ENCODE measurements around the gene ANK3. TPM values are rescaled to one million over a fixed set of nuclear protein-coding genes. Genes with fewer than 3 reads are reported as not detected.

ANK3 gene
- total and polyA plus RNA-seq, 2 experiments from 2014 or later, result 46.5 to 85.2 TPM

- Histone ChIP-seq H3K4me2 (no peak overlapping the region), H3K9me2 (ENCODE audit: insufficient read depth) (no peaks in the 10 kb centered on the region), H3K27ac (ENCODE audit: low read depth) (no peak overlapping the region), H3K36me3 (ENCODE audit: insufficient read depth) (no peaks in the 10 kb centered on the region), H3K27me3 (ENCODE audit: insufficient read depth) (no peaks in the 10 kb centered on the region), H4K20me1 (replicated peaks; ENCODE audit: insufficient read depth) (no peaks in the 10 kb centered on the region), H3K79me2 (replicated peaks; ENCODE audit: insufficient read depth) (no peaks in the 10 kb centered on the region), H3K4me3 (no peak overlapping the region), H3K4me1 (ENCODE audit: insufficient read depth) (no peaks in the 10 kb centered on the region), H2AFZ (no peak overlapping the region), H3F3A (replicated peaks; ENCODE audit: low read depth) (no peaks in the 10 kb centered on the region)
- no peak overlapping the region for H3K27ac Mint-ChIP-seq
- DNase-seq (ENCODE audit: low spot score) (no peak), ATAC-seq (no peak)
- H3K4me1 Mint-ChIP-seq, result peaks cover 14% of the 10 kb centered on the region; the same call in 2 of the 3 replicates
- H3K36me3 Mint-ChIP-seq (ENCODE audit: low read depth), result no peaks in the 10 kb centered on the region
- H3K27me3 Mint-ChIP-seq (ENCODE audit: insufficient read depth, low read depth, poor library complexity), result no peaks in the 10 kb centered on the region
- no peaks in the 10 kb centered on the region for H3K9me3 Mint-ChIP-seq
- H3K4me3 Mint-ChIP-seq, result no peak overlapping the region
- no peak for TF ChIP-seq ZNF114 (CRISPR knock-in tag; IDR thresholded peaks at IDR 0.05)
- no peak for TF ChIP-seq EZH2phosphoT487 (IDR thresholded peaks at IDR 0.05; ENCODE audit: unreplicated experiment)
- no peak for TF ChIP-seq CREB1 (CRISPR knock-in tag; IDR thresholded peaks at IDR 0.05; ENCODE audit: low read depth)
- no peak for TF ChIP-seq EZH2 (IDR thresholded peaks at IDR 0.05; ENCODE audit: low read depth, unreplicated experiment)
- no peak for TF ChIP-seq ZNF462 (CRISPR knock-in tag; IDR thresholded peaks at IDR 0.05)
- no peak for TF ChIP-seq ZNF331 (CRISPR knock-in tag; IDR thresholded peaks at IDR 0.05; ENCODE audit: low read depth)
- no peak for TF ChIP-seq JUNB (IDR thresholded peaks at IDR 0.05; ENCODE audit: unreplicated experiment)
- no peak for TF ChIP-seq POLR2AphosphoS5 (IDR thresholded peaks at IDR 0.05; ENCODE audit: low read depth)
- TF ChIP-seq NANOG (IDR thresholded peaks at IDR 0.05; ENCODE audit: borderline replicate concordance), result no peak
- no peak for TF ChIP-seq STAT1 (IDR thresholded peaks at IDR 0.05; ENCODE audit: unreplicated experiment)
- no peak for TF ChIP-seq CTCF (conservative IDR thresholded peaks at IDR 0.05; ENCODE audit: low read depth in 2 of 2)
- TF ChIP-seq ETS1 (IDR thresholded peaks at IDR 0.05), result no peak
Measured at GRCh38 chr10:60289800-60290199, 99.9 kb downstream of the ANK3 start.

Data from GM23338 (cell line).